Measurements from ENCODE around the gene TCOF1.

DNA sequence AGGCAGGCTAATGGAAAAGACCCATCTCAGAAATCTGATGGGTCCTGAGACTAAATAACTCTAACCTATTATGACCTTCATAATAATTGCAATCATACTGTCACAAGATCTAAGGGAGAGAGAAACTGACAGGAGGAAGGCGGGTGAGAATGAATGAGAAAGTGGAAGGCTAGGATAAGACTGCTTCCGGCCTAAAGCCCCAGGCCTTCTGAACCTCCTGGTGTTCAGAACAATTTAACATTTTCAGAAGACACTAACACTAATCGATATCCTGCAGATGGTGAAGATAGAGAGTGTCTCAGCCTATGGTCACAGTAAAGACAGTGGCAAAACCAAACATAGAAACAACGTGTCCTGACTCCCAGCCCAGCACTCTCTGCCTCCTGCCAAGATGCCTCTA lies 90.8 kb downstream of the TCOF1 start:
- TF ChIP-seq, protein P1, sequence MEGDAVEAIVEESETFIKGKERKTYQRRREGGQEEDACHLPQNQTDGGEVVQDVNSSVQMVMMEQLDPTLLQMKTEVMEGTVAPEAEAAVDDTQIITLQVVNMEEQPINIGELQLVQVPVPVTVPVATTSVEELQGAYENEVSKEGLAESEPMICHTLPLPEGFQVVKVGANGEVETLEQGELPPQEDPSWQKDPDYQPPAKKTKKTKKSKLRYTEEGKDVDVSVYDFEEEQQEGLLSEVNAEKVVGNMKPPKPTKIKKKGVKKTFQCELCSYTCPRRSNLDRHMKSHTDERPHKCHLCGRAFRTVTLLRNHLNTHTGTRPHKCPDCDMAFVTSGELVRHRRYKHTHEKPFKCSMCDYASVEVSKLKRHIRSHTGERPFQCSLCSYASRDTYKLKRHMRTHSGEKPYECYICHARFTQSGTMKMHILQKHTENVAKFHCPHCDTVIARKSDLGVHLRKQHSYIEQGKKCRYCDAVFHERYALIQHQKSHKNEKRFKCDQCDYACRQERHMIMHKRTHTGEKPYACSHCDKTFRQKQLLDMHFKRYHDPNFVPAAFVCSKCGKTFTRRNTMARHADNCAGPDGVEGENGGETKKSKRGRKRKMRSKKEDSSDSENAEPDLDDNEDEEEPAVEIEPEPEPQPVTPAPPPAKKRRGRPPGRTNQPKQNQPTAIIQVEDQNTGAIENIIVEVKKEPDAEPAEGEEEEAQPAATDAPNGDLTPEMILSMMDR (IDR thresholded peaks at IDR 0.05), result no peak
- TF ChIP-seq POLR2A (IDR thresholded peaks at IDR 0.05) (no peak), POLR2AphosphoS5 (IDR thresholded peaks at IDR 0.05) (no peak), EP300 (IDR thresholded peaks at IDR 0.05) (no peak)
